HepG2 (cell line): Measurements from ENCODE around the gene DGKB. TPM values are rescaled to one million over a fixed set of nuclear protein-coding genes. Genes with fewer than 3 reads are reported as not detected.

Experiments
- ATAC-seq: fragments of 200-7000 bp; cut with Tn5 transposase; 3 replicates; pipeline ENCODE4 v1.9.1; 2020; ENCODE audit warnings: mild to moderate bottlenecking, moderate library complexity
- BruUV-seq: library from RNA; stranded (reverse); fragments of 400-500 nt; replicated peaks from 2 replicates; lab custom pipeline; 2021; lab: Mats Ljungman, UMichigan
- CTCF ChIA-PET: fragments of 300-600 bp; formaldehyde crosslinking; extraction: SDS; loops from one replicate; lab custom pipeline; 2021; ENCODE audit warnings: low total read pairs, inconsistent platforms, low intra/inter-chr PET ratio; lab: Yijun Ruan, JAX
- POLR2A ChIA-PET: fragments of 350-600 bp; sonication (Branson Sonifier 250); formaldehyde crosslinking; loops from one replicate; lab custom pipeline; 2020; ENCODE audit warnings: antibody characterized with exemption, inconsistent platforms; lab: Yijun Ruan, JAX
- DNase-seq: peaks from one replicate; pipeline ENCODE4 v3.0.0-alpha.2; 2015; ENCODE audit warnings: low spot score
- FAIRE-seq: peaks from 3 replicates; lab custom pipeline; 2011; peaks lifted over from hg19 to GRCh38; lab: Jason Lieb, UNC
- H2AFZ ChIP-seq: one replicate; pipeline ENCODE4 v1.6.1; 2011; ENCODE audit warnings: low read length, inconsistent platforms
- H3K27ac ChIP-seq: fragments of 300-600 bp; 3 replicates; pipeline ENCODE4 v1.8.0; 2011; ENCODE audit warnings: mixed run types, mild to moderate bottlenecking, mixed read lengths, low read length, inconsistent platforms; ENCODE audit not compliant: insufficient read depth; ENCODE audit errors: extremely low read length
- H3K27me3 ChIP-seq, 2 experiments: fragments of 200-600 bp in 1 of 2; 2 replicates in 1 of 2; 3 replicates in 1 of 2; pipeline versions ENCODE4 v1.6.0 to v1.8.0; 2011; ENCODE audit warnings: low read length in 2 of 2, mild to moderate bottlenecking in 2 of 2, moderate library complexity in 2 of 2, inconsistent platforms in 1 of 2; ENCODE audit not compliant: insufficient read depth in 2 of 2, control insufficient read depth in 1 of 2
- H3K36me3 ChIP-seq, 2 experiments: fragments of 200-600 bp in 1 of 2; replicated peaks in 1 of 2; 2 replicates in 1 of 2; 3 replicates in 1 of 2; pipeline versions ENCODE4 v1.5.1 to v1.8.0; 2011; ENCODE audit warnings: low read length in 2 of 2, inconsistent platforms in 1 of 2; ENCODE audit not compliant: insufficient read depth in 2 of 2, control insufficient read depth in 1 of 2
- H3K4me1 ChIP-seq: 2 replicates; pipeline ENCODE4 v1.5.1; 2012; ENCODE audit warnings: low read length, inconsistent platforms; ENCODE audit not compliant: insufficient read depth
- H3K4me2 ChIP-seq: 2 replicates; pipeline ENCODE4 v1.6.0; 2011; ENCODE audit warnings: low read depth, low read length, inconsistent platforms
- H3K4me3 ChIP-seq, 3 experiments: fragments of 200-600 bp in 1 of 3; sonication (generic), shearing (Covaris generic) in 1 of 3; replicated peaks in 1 of 3; 2 replicates each; pipeline ENCODE4 v1.5.1; 2011 to 2016; ENCODE audit warnings: low read length in 3 of 3, inconsistent platforms in 2 of 3, low read depth in 2 of 3, mild to moderate bottlenecking in 2 of 3, control low read depth in 1 of 3, mixed read lengths in 1 of 3; ENCODE audit not compliant: insufficient read depth in 1 of 3
- H3K79me2 ChIP-seq: one replicate; pipeline ENCODE4 v1.6.1; 2011; ENCODE audit warnings: low read length, inconsistent platforms; ENCODE audit not compliant: insufficient read depth
- H3K9ac ChIP-seq: 2 replicates; pipeline ENCODE4 v1.6.0; 2011; ENCODE audit warnings: mild to moderate bottlenecking, low read depth, low read length, inconsistent platforms; ENCODE audit not compliant: insufficient read depth
- H3K9me3 ChIP-seq: 2 replicates; pipeline ENCODE4 v1.5.1; 2012; ENCODE audit warnings: mild to moderate bottlenecking, low read length
- H4K20me1 ChIP-seq: 2 replicates; pipeline ENCODE4 v1.6.0; 2011; ENCODE audit warnings: inconsistent platforms, mild to moderate bottlenecking, low read length, moderate library complexity; ENCODE audit not compliant: insufficient read depth
- ADNP ChIP-seq: sonication (generic); formaldehyde crosslinking; IDR thresholded peaks from 2 replicates; pipeline ENCODE4 v1.4.0; 2020; ENCODE audit warnings: missing genetic modification reagents
- FIP1L1 ChIP-seq: fragments of 200-400 bp; formaldehyde crosslinking; IDR thresholded peaks from 2 replicates; pipeline ENCODE4 v1.6.1; 2018; ENCODE audit warnings: low read depth, mild to moderate bottlenecking, low read length, moderate library complexity, borderline replicate concordance; ENCODE audit not compliant: insufficient read depth
- KMT2B ChIP-seq: IDR thresholded peaks from 2 replicates; pipeline ENCODE4 v1.6.1; 2016; ENCODE audit warnings: missing genetic modification reagents, missing compliant biosample characterization
- THYN1 ChIP-seq: sonication (generic); formaldehyde crosslinking; IDR thresholded peaks from 2 replicates; pipeline ENCODE4 v1.8.1; 2023; ENCODE audit warnings: low read depth, mild to moderate bottlenecking, moderate library complexity, missing genetic modification reagents, borderline replicate concordance
- U2AF2 ChIP-seq: fragments of 200-400 bp; formaldehyde crosslinking; IDR thresholded peaks from 2 replicates; pipeline ENCODE4 v1.6.1; 2017; ENCODE audit warnings: low read depth, mild to moderate bottlenecking, low read length
- ZFP36 ChIP-seq: fragments of 150-350 bp; IDR thresholded peaks from 2 replicates; pipeline ENCODE4 v1.6.1; 2018; ENCODE audit warnings: borderline replicate concordance, low read length, low read depth; ENCODE audit not compliant: partially characterized antibody
- ZNF460 ChIP-seq: sonication (generic); formaldehyde crosslinking; IDR thresholded peaks from 2 replicates; pipeline ENCODE4 v1.5.1; 2020; ENCODE audit warnings: missing genetic modification reagents, mild to moderate bottlenecking, borderline replicate concordance
- ZNF530 ChIP-seq: sonication (generic); formaldehyde crosslinking; IDR thresholded peaks from 2 replicates; pipeline ENCODE4 v1.5.0; 2020; ENCODE audit warnings: low read depth, mild to moderate bottlenecking, missing genetic modification reagents
- ZNF552 ChIP-seq: sonication (generic); formaldehyde crosslinking; IDR thresholded peaks from 2 replicates; pipeline ENCODE4 v1.9.0; 2022; ENCODE audit warnings: missing genetic modification reagents, mild to moderate bottlenecking, borderline replicate concordance
- ZNF7 ChIP-seq: IDR thresholded peaks from 2 replicates; pipeline ENCODE4 v1.6.1; 2016; ENCODE audit warnings: missing biosample characterization, missing genetic modification reagents
- ZNF772 ChIP-seq: sonication (generic); formaldehyde crosslinking; IDR thresholded peaks from 2 replicates; pipeline ENCODE4 v1.5.0; 2020; ENCODE audit warnings: mild to moderate bottlenecking, missing genetic modification reagents
- in situ Hi-C: cut with HindIII; loops from 2 replicates; pipeline ENCODE4 v1.10.0; 2017; ENCODE audit warnings: low pct_unique_long_range_greater_than_20kb; ENCODE audit not compliant: extremely low pct_ligation_motif_present
- intact Hi-C: fragments of 100-400 bp; cut with micrococcal nuclease; formaldehyde crosslinking; loops from one replicate; pipeline ENCODE4 v1.10.0; 2022; ENCODE audit not compliant: unreplicated experiment
- polyA plus RNA-seq, 8 experiments: library from polyadenylated mRNA; depleted of rRNA in 3 of 8; stranded (reverse) in 7 of 8; unstranded in 1 of 8; fragments of >200 nt; fragmentation: Illumina TruSeq in 4 of 8; extraction: Trizol in 4 of 8; gene quantifications; 2 replicates each; pipeline versions ENCODE4 v1.2.1 to v1.2.3, GENCODE V29; 2011 to 2016; ENCODE audit warnings: low read depth in 4 of 8, missing spikeins in 1 of 8, mixed read lengths in 1 of 8; ENCODE audit not compliant: insufficient read depth in 1 of 8
- total RNA-seq, 5 experiments: library from RNA; depleted of rRNA; stranded (reverse); fragments of >200 nt; fragmentation: Illumina TruSeq; extraction: Trizol; gene quantifications; 2 replicates each; pipeline ENCODE4 v1.2.3, GENCODE V29; 2016; ENCODE audit warnings: low read depth in 1 of 5
- TF ChIP-seq, protein P1 (sequence below): IDR thresholded peaks from 2 replicates; pipeline ENCODE4 v1.6.1; 2016; ENCODE audit warnings: missing genetic modification reagents, missing compliant biosample characterization
- TF ChIP-seq, protein P2 (sequence below): sonication (generic); formaldehyde crosslinking; IDR thresholded peaks from 2 replicates; pipeline ENCODE4 v1.4.0; 2020; ENCODE audit warnings: mild to moderate bottlenecking, missing genetic modification reagents
- TF ChIP-seq, protein P3 (sequence below): sonication (generic); formaldehyde crosslinking; IDR thresholded peaks from 2 replicates; pipeline ENCODE4 v1.4.0; 2020; ENCODE audit warnings: missing genetic modification reagents

DGKB gene
- total and polyA plus RNA-seq, 2 of the 13 experiments (the other 11 are each of a cell fraction or from before 2014, with no cell fraction given) = not detected

DNA sequence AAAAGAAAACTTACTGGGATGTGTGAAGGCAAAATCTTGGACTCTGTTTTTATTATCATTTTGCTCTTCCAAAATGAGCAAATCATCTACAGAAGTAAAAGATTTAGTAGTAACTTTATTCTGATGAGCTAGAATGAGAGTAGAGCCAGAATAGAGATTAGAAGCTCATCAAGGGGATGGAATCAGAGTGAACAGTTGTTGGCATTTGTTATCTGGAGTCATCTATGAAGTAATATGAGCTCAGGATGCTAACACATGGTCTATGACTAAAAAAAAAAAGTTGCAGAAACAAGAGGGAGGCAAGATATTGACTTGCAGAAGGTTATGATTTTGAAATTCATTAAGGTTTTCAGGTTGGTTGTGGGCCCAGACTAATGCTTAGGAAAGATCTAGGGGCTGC, 504.0 kb downstream of the DGKB start:
- ChIA-PET POLR2A (no interaction called here), CTCF (no interaction called here)
- no peak overlapping the region for H3K4me3 ChIP-seq
- H3K36me3 ChIP-seq = no peaks in the 10 kb centered on the region
- H2AFZ ChIP-seq = no peak overlapping the region
- no peaks in the 10 kb centered on the region for H3K27me3 ChIP-seq
- no peak overlapping the region for H3K4me2 ChIP-seq
- peaks cover 87% of the 10 kb centered on the region for H3K9me3 ChIP-seq
- no peak for ATAC-seq
- in situ Hi-C loops = no loop called here
- no peak for DNase-seq
- no TSS peak for BruUV-seq
- FAIRE-seq = no peak
- TF ChIP-seq THYN1 (CRISPR knock-in tag) (no peak), ZNF460 (CRISPR knock-in tag) (no peak), ADNP (CRISPR knock-in tag) (no peak), U2AF2 (no peak), ZNF530 (CRISPR knock-in tag) (no peak), ZNF772 (CRISPR knock-in tag) (no peak), ZFP36 (no peak), ZNF552 (no peak), FIP1L1 (no peak), ZNF7 (CRISPR knock-in tag) (no peak), KMT2B (CRISPR knock-in tag) (no peak)
- TF ChIP-seq, protein P1, sequence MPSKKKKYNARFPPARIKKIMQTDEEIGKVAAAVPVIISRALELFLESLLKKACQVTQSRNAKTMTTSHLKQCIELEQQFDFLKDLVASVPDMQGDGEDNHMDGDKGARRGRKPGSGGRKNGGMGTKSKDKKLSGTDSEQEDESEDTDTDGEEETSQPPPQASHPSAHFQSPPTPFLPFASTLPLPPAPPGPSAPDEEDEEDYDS (CRISPR knock-in tag) = no peak
- TF ChIP-seq, protein P2, sequence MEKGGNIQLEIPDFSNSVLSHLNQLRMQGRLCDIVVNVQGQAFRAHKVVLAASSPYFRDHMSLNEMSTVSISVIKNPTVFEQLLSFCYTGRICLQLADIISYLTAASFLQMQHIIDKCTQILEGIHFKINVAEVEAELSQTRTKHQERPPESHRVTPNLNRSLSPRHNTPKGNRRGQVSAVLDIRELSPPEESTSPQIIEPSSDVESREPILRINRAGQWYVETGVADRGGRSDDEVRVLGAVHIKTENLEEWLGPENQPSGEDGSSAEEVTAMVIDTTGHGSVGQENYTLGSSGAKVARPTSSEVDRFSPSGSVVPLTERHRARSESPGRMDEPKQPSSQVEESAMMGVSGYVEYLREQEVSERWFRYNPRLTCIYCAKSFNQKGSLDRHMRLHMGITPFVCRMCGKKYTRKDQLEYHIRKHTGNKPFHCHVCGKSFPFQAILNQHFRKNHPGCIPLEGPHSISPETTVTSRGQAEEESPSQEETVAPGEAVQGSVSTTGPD = no peak
- TF ChIP-seq, protein P3, sequence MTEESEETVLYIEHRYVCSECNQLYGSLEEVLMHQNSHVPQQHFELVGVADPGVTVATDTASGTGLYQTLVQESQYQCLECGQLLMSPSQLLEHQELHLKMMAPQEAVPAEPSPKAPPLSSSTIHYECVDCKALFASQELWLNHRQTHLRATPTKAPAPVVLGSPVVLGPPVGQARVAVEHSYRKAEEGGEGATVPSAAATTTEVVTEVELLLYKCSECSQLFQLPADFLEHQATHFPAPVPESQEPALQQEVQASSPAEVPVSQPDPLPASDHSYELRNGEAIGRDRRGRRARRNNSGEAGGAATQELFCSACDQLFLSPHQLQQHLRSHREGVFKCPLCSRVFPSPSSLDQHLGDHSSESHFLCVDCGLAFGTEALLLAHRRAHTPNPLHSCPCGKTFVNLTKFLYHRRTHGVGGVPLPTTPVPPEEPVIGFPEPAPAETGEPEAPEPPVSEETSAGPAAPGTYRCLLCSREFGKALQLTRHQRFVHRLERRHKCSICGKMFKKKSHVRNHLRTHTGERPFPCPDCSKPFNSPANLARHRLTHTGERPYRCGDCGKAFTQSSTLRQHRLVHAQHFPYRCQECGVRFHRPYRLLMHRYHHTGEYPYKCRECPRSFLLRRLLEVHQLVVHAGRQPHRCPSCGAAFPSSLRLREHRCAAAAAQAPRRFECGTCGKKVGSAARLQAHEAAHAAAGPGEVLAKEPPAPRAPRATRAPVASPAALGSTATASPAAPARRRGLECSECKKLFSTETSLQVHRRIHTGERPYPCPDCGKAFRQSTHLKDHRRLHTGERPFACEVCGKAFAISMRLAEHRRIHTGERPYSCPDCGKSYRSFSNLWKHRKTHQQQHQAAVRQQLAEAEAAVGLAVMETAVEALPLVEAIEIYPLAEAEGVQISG (CRISPR knock-in tag) = no peak
- no peaks in the 10 kb centered on the region for H3K79me2 ChIP-seq
- no peak overlapping the region for H3K9ac ChIP-seq
- H4K20me1 ChIP-seq = no peaks in the 10 kb centered on the region
- no peaks in the 10 kb centered on the region for H3K4me1 ChIP-seq
- intact Hi-C loops = no loop called here
- H3K27ac ChIP-seq = no peak overlapping the region
